GM12875 (cell line): ENCODE data around the gene STS.

Source experiments
- H3K4me3 ChIP-seq: one replicate; pipeline ENCODE4 v1.5.1; 2011; ENCODE audit warnings: low read depth, low read length, control low read depth
- CTCF ChIP-seq: IDR thresholded peaks from 2 replicates; pipeline ENCODE4 v1.5.1; 2011; ENCODE audit warnings: low read depth, mild to moderate bottlenecking, control low read depth, inconsistent platforms, low read length, moderate library complexity, borderline replicate concordance; ENCODE audit not compliant: insufficient read depth

The STS gene

GRCh38 chrX:7146703-7147412, 654 bp upstream of the STS start:
- TF ChIP-seq CTCF = no peak
- H3K4me3 ChIP-seq = peak overlapping the region; percentile 99

GRCh38 chrX:7147978-7148854, 704 bp downstream of the STS start, which contains the start of gene PUDP:
PUDP (minus strand) TSS chrX:7148153; CDS start chrX:7148113, 40 bp downstream.
- H3K4me3 ChIP-seq = peak within 1 kb of the TSS; percentile 99
- TF ChIP-seq CTCF = no peak

- TF ChIP-seq CTCF = no peak
- no peak overlapping the region for H3K4me3 ChIP-seq
Observed at GRCh38 chrX:7149411-7149810, 1.9 kb downstream of the STS start.

GRCh38 chrX:7153231-7153630, 5.7 kb downstream of the STS start:
- TF ChIP-seq CTCF = no peak
- no peak overlapping the region for H3K4me3 ChIP-seq

- no peak overlapping the region for H3K4me3 ChIP-seq
- no peak for TF ChIP-seq CTCF
Observed at GRCh38 chrX:7154041-7154597, 6.6 kb downstream of the STS start.

GRCh38 chrX:7155163-7155562, 7.7 kb downstream of the STS start:
- TF ChIP-seq CTCF = no peak
- H3K4me3 ChIP-seq = no peak overlapping the region
